ENCODE data around the gene TUBGCP3.

- TF ChIP-seq CTCF (IDR thresholded peaks at IDR 0.05; ENCODE audit: low read depth, low read length, missing input control) = peak; percentile 41
- no peak for TF ChIP-seq SP1 (IDR thresholded peaks at IDR 0.05)
- no peak for TF ChIP-seq GABPA (IDR thresholded peaks at IDR 0.05 in 1 of 2, conservative IDR thresholded peaks at IDR 0.05 in 1 of 2)
These were observed 77.8 kb downstream of the TUBGCP3 start for GRCh38 chr13:112510002-112510780.
